Neuronal stem cell (in vitro differentiated cells): ENCODE data around the gene KDM4E.
A peak's percentile ranks its signal among the peaks of the same experiment; 100 is the strongest.

Source experiments
- DNase-seq: peaks from one replicate; pipeline ENCODE4 v3.0.0-alpha.2; 2013; ENCODE audit warnings: low spot score
- H2AFZ ChIP-seq: one replicate; pipeline ENCODE4 v1.6.1; 2013; ENCODE audit warnings: mild to moderate bottlenecking, low read length, inconsistent platforms
- H2AK5ac ChIP-seq: 2 replicates; pipeline ENCODE4 v1.6.1; 2013; ENCODE audit warnings: low read depth, mild to moderate bottlenecking, inconsistent platforms, low read length, moderate library complexity, mixed read lengths
- H2BK120ac ChIP-seq: 2 replicates; pipeline ENCODE4 v1.6.1; 2013; ENCODE audit warnings: low read depth, mild to moderate bottlenecking, inconsistent platforms, low read length, moderate library complexity, mixed read lengths
- H2BK12ac ChIP-seq: one replicate; pipeline ENCODE4 v1.6.1; 2013; ENCODE audit warnings: low read length, inconsistent platforms
- H2BK15ac ChIP-seq: 2 replicates; pipeline ENCODE4 v1.6.1; 2013; ENCODE audit warnings: mild to moderate bottlenecking, low read length, inconsistent platforms, mixed read lengths
- H2BK5ac ChIP-seq: one replicate; pipeline ENCODE4 v1.6.1; 2013; ENCODE audit warnings: inconsistent platforms, mild to moderate bottlenecking, low read length, moderate library complexity
- H3K14ac ChIP-seq: one replicate; pipeline ENCODE4 v1.6.1; 2013; ENCODE audit warnings: low read length, inconsistent platforms
- H3K18ac ChIP-seq: 2 replicates; pipeline ENCODE4 v1.6.1; 2013; ENCODE audit warnings: low read length, inconsistent platforms
- H3K23ac ChIP-seq: 2 replicates; pipeline ENCODE4 v1.6.1; 2013; ENCODE audit warnings: low read depth, mild to moderate bottlenecking, mixed read lengths, low read length, inconsistent platforms; ENCODE audit not compliant: poor library complexity
- H3K27ac ChIP-seq: replicated peaks from 3 replicates; pipeline ENCODE4 v1.5.1; 2013; ENCODE audit warnings: low read length, inconsistent platforms
- H3K27me3 ChIP-seq, 3 experiments: 2 replicates each; pipeline ENCODE4 v1.6.1; 2013; ENCODE audit warnings: low read length in 3 of 3, mild to moderate bottlenecking in 2 of 3, inconsistent platforms in 1 of 3, low read depth in 1 of 3, mixed read lengths in 1 of 3, moderate library complexity in 1 of 3; ENCODE audit not compliant: control insufficient read depth in 3 of 3, insufficient read depth in 3 of 3
- H3K36me3 ChIP-seq, 2 donors: replicated peaks in 1 of 2; 2 replicates each; pipeline ENCODE4 v1.6.1; 2013; ENCODE audit warnings: low read length in 2 of 2; ENCODE audit not compliant: control insufficient read depth in 2 of 2, insufficient read depth in 2 of 2
- H3K4ac ChIP-seq: 2 replicates; pipeline ENCODE4 v1.6.1; 2013; ENCODE audit warnings: inconsistent platforms, mild to moderate bottlenecking, low read length, moderate library complexity
- H3K4me1 ChIP-seq, 2 donors: 1 replicate in 1 of 2; 2 replicates in 1 of 2; pipeline ENCODE4 v1.6.1; 2013; ENCODE audit warnings: low read length in 2 of 2, low read depth in 1 of 2; ENCODE audit not compliant: control insufficient read depth in 2 of 2, insufficient read depth in 1 of 2
- H3K4me2 ChIP-seq: one replicate; pipeline ENCODE4 v1.6.1; 2013; ENCODE audit warnings: mild to moderate bottlenecking, low read length, inconsistent platforms; ENCODE audit not compliant: insufficient read depth, poor library complexity, severe bottlenecking
- H3K4me3 ChIP-seq, 2 donors: 2 replicates each; pipeline ENCODE4 v1.5.1; 2013; ENCODE audit warnings: low read length in 2 of 2, mild to moderate bottlenecking in 2 of 2, inconsistent platforms in 1 of 2, moderate library complexity in 1 of 2
- H3K79me1 ChIP-seq: one replicate; pipeline ENCODE4 v1.6.1; 2013; ENCODE audit warnings: low read depth, mild to moderate bottlenecking, inconsistent platforms, low read length, moderate library complexity
- H3K9ac ChIP-seq: one replicate; pipeline ENCODE4 v1.6.1; 2013; ENCODE audit warnings: mild to moderate bottlenecking, low read depth, low read length, inconsistent platforms; ENCODE audit not compliant: poor library complexity
- H3K9me3 ChIP-seq, 2 donors: replicated peaks in 1 of 2; 2 replicates each; pipeline versions ENCODE3 to v1.6.1; 2013; ENCODE audit warnings: low read length in 2 of 2, mild to moderate bottlenecking in 2 of 2, inconsistent platforms in 1 of 2, low read depth in 1 of 2, mixed read lengths in 1 of 2, moderate library complexity in 1 of 2; ENCODE audit not compliant: control insufficient read depth in 2 of 2, insufficient read depth in 1 of 2
- H4K8ac ChIP-seq: one replicate; pipeline ENCODE4 v1.6.1; 2013; ENCODE audit warnings: low read depth, mild to moderate bottlenecking, inconsistent platforms, low read length, moderate library complexity
- H4K91ac ChIP-seq: one replicate; pipeline ENCODE4 v1.6.1; 2013; ENCODE audit warnings: low read length, low read depth, mild to moderate bottlenecking, inconsistent platforms; ENCODE audit not compliant: poor library complexity
- WGBS, 2 donors: extraction: QIAGEN DNeasy Blood & Tissue Kit; methylation state at CpG; one replicate each; pipeline ENCODE4 v1.1.7; 2013; ENCODE audit warnings: missing lambda C conversion rate in 2 of 2, mixed read lengths in 1 of 2; ENCODE audit not compliant: insufficient read length in 2 of 2, insufficient replicate concordance in 1 of 2; ENCODE audit errors: extremely low coverage in 2 of 2; 5-methylcytosine and 5-hydroxymethylcytosine counted together

KDM4E gene

DNA sequence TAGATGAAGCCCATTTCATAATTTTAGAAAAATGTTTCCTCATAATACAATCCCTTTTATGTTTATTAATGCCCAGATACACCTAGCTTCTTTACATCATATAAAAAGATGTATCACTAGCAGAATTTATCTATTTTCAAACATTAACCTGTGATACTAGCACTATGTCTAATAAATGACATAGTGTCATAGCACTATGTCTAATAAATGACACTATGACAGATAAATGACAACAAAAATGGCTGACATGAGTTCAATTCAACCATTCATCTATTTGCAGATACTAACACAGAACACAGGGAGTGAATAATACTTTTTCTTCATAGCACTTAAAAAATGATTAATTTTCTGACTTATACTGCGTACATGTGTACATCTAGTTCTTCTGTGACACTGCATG, 19.4 kb upstream of the KDM4E start:
- H2BK120ac ChIP-seq: no peak overlapping the region
- no peak overlapping the region for H2AFZ ChIP-seq
- H3K9me3 ChIP-seq: no peaks in the 10 kb centered on the region
- H3K27ac ChIP-seq: no peak overlapping the region
- no peak overlapping the region for H3K4ac ChIP-seq
- H2BK15ac ChIP-seq: no peak overlapping the region
- no peak overlapping the region for H3K14ac ChIP-seq
- no peak overlapping the region for H2AK5ac ChIP-seq
- no peaks in the 10 kb centered on the region for H3K79me1 ChIP-seq
- H4K91ac ChIP-seq: no peak overlapping the region
- peaks cover 0 to 4% (median 0%) of the 10 kb centered on the region in 3 experiments for H3K27me3 ChIP-seq
- no peak overlapping the region for H3K18ac ChIP-seq
- no peak overlapping the region for H4K8ac ChIP-seq
- no peak overlapping the region for H3K4me2 ChIP-seq
- no peak overlapping the region for H2BK5ac ChIP-seq
- no peak overlapping the region for H2BK12ac ChIP-seq
- no peak overlapping the region for H3K4me3 ChIP-seq
- no peaks in the 10 kb centered on the region for H3K4me1 ChIP-seq
- H3K36me3 ChIP-seq: no peaks in the 10 kb centered on the region
- no CpG with 5 or more reads among the region's 1 CpG for WGBS, 2 donors
- H3K9ac ChIP-seq: no peak overlapping the region
- DNase-seq: no peak
- H3K23ac ChIP-seq: no peak overlapping the region

DNA sequence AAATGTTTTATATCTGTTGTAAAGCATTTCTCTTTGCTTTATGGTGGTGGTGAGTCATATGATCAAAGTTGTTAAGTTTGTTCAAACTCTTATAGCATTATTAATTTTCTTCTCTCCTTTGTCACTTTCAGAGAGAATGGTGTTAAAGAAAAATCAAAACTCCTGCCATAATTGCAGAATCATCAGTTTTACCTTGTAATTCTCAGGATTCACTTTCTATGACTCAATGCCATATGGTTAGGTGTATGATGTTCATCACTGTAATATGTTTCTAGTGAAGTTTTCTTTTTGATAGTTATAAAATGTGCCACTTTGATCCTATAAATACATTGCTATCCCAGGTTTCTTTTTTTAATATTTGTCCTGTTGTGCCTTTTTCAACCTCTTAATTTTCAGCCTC, 13.7 kb upstream of the KDM4E start:
- H3K9me3 ChIP-seq: no peaks in the 10 kb centered on the region

DNA sequence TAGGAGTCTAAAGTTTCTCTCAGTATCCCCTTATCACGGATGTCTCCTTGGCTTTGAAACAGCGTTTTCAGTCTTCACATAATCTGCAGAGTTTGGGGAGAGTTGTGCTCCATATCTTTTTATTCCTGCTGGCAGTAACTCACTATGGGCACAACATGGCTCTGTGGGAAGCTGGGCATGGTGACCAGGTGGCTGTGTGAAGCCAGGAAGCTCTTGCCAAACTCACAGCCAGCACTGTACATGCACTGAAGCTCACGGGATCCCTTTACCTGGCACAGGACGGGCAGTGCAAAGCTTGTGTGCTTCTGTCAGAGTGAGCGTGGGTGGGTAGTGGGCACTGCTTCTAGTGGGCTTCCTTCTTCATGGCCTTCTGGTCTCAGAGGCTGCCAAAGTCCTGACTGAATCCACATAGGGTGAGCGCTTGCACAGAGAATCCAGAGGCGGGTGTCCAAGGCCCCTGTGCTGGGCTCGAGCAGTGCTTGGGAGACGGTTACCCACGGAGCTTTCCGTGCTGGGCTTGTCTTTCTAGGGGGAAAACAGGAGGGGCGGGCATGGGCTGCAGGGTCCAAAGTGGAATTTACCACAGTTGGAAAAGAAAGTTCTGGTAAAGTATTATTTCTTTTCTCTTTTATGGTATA, 10.8 kb upstream of the KDM4E start:
- Histone ChIP-seq H2AFZ (no peak overlapping the region), H2BK12ac (no peak overlapping the region), H2BK5ac (no peak overlapping the region), H3K23ac (no peak overlapping the region), H3K9ac (no peak overlapping the region), H3K4me3 (peak overlapping the region in 1 of 2 donors; percentile 4), H3K4ac (no peak overlapping the region), H3K18ac (peak overlapping the region; percentile 38), H3K4me1 (no peaks in the 10 kb centered on the region), H3K4me2 (no peak overlapping the region), H2AK5ac (no peak overlapping the region), H4K8ac (no peak overlapping the region), H3K79me1 (no peaks in the 10 kb centered on the region), H2BK15ac (no peak overlapping the region), H3K27me3 (peaks cover 0 to 2% (median 0%) of the 10 kb centered on the region in 3 experiments), H3K14ac (no peak overlapping the region), H2BK120ac (peak overlapping the region; percentile 81), H3K9me3 (no peaks in the 10 kb centered on the region), H3K27ac (no peak overlapping the region), H3K36me3 (no peaks in the 10 kb centered on the region), H4K91ac (no peak overlapping the region)
- no peak for DNase-seq
- no CpG with 5 or more reads among the region's 12 CpGs for WGBS, 2 donors

More for the DNA sequence above, 13.7 kb upstream of the KDM4E start:
- no peak overlapping the region for H2BK12ac ChIP-seq
- no peak overlapping the region for H3K14ac ChIP-seq
- no peak overlapping the region for H2BK120ac ChIP-seq
- no peak overlapping the region for H3K4ac ChIP-seq
- H4K91ac ChIP-seq: no peak overlapping the region
- DNase-seq: no peak
- no peak overlapping the region for H3K9ac ChIP-seq
- no peak overlapping the region for H3K23ac ChIP-seq
- H3K36me3 ChIP-seq: no peaks in the 10 kb centered on the region
- H3K4me1 ChIP-seq: no peaks in the 10 kb centered on the region
- peaks cover 0 to 6% (median 0%) of the 10 kb centered on the region in 3 experiments for H3K27me3 ChIP-seq
- H4K8ac ChIP-seq: no peak overlapping the region
- no peak overlapping the region for H3K4me2 ChIP-seq
- H2BK15ac ChIP-seq: no peak overlapping the region
- H3K79me1 ChIP-seq: no peaks in the 10 kb centered on the region
- H3K18ac ChIP-seq: no peak overlapping the region
- H3K27ac ChIP-seq: no peak overlapping the region
- H2BK5ac ChIP-seq: no peak overlapping the region
- H3K4me3 ChIP-seq: no peak overlapping the region
- H2AFZ ChIP-seq: no peak overlapping the region
- no peak overlapping the region for H2AK5ac ChIP-seq

DNA sequence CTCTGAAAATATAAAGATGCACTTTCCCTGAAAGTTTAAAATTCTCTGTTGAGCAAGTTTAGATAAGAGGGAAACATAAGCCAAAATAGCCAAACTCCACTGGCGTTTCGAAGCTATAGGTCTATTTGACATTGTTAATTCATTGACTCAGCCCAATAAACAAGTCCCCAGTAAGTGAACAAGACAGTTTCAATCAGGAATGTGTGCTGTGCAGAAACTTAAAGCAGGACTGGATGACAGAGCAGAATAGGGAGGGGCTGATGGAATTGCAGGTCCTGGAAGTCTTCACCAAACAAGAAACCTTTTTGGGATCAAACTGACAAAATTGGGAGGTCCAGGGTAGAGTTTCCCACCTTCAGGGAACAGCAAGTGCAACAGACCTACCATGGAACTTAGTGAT, 8.9 kb upstream of the KDM4E start:
- no peaks in the 10 kb centered on the region for H3K36me3 ChIP-seq
- no CpG with 5 or more reads among the region's 2 CpGs for WGBS, 2 donors
- no peaks in the 10 kb centered on the region for H3K9me3 ChIP-seq
- H3K27me3 ChIP-seq: peaks cover 0 to 2% (median 0%) of the 10 kb centered on the region in 3 experiments
- H3K27ac ChIP-seq: no peak overlapping the region
- no peak overlapping the region for H3K9ac ChIP-seq
- no peak overlapping the region for H3K14ac ChIP-seq
- no peak overlapping the region for H2BK15ac ChIP-seq
- no peak overlapping the region for H3K18ac ChIP-seq
- no peaks in the 10 kb centered on the region for H3K4me1 ChIP-seq
- no peak overlapping the region for H3K4me3 ChIP-seq
- peak overlapping the region; percentile 60 for H2AFZ ChIP-seq
- no peak overlapping the region for H2BK5ac ChIP-seq
- H4K8ac ChIP-seq: no peak overlapping the region
- no peak overlapping the region for H3K23ac ChIP-seq
- DNase-seq: no peak
- H3K4ac ChIP-seq: no peak overlapping the region
- no peak overlapping the region for H2BK120ac ChIP-seq
- H2BK12ac ChIP-seq: no peak overlapping the region
- H4K91ac ChIP-seq: no peak overlapping the region
- H3K79me1 ChIP-seq: no peaks in the 10 kb centered on the region
- no peak overlapping the region for H2AK5ac ChIP-seq
- no peak overlapping the region for H3K4me2 ChIP-seq
